NCI-H345 (cell line): ENCODE data around the gene SLC25A51.

Experiments
- DNase-seq: peaks from one replicate; lab custom pipeline; 2025; lab: John Stamatoyannopoulos, UW

Gene SLC25A51

DNA sequence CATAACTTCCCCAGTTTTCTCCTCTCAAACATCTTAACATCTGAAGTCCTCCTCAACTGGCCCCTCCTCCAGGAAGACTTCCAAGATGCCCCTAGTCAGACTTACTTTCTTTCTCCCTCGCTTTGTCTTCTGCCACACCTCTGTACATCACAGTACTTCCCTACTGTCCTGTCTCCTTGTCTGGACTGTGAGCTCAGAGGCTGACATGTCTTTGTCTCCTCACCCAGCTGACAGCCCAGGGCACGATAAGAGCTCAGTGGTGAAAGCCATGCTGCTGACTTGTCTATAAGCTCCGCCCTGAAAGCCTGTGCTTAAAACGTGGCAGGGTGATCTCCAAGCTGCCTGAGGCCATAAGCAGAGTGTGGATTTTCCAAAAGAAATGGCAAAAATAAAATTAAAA lies 33.0 kb upstream of the SLC25A51 start:
- no peak for DNase-seq

DNA sequence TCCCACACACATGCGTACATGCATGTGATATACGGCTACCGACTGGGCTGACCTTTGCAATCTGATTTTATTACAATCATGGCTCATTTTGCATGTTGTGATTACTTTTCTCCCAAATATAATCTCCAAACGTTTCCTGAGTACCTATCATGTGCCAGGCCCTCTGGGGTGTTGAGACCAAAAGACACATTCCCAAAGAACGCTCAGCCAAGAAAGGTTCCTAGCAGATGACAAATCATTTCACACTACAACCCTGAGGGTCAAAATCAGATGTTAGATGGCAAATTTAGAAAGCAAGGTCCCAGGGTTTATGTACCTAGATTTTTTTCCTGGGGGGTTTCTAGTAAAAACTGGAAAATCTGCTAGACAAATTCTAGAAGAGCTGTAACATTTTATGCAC lies 32.4 kb upstream of the SLC25A51 start:
- no peak for DNase-seq

DNA sequence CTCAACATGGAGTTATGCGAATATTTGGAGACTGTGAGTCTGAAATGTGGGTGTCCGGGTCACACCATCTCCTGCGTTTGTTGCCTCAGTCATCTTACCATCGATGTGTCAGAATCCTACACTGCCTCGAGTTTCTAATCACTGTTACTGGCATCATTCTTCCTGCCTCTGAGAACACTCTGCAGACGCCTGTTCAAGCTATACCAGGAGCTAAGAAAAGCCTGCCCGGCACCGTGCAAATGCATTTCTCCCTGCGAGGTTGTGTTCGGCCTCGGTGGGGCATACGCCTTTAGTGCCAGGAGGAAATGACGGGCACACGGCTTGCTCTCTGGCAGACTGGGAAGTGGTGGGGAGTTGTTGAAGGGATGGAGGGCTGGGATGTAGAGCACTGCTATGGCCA lies 31.2 kb upstream of the SLC25A51 start:
- no peak for DNase-seq

DNA sequence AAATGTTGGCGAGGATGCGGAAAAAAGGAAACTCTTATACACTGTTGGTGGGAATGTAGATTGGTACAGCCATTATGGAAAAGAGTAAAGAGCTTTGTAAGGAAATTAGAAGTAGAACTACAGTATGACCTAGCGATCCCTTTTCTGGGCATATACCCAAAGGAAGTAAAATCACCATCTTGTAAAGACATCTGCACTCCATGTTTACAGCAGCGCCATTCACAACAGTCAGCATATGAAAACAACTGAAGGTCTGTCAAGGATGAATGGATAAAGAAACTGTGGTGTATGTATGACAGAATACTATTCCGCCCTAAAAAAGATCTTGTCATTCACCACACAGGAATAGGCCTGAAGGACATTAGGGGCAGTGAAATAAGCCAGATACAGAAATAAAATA lies 27.7 kb upstream of the SLC25A51 start:
- DNase-seq: no peak

DNA sequence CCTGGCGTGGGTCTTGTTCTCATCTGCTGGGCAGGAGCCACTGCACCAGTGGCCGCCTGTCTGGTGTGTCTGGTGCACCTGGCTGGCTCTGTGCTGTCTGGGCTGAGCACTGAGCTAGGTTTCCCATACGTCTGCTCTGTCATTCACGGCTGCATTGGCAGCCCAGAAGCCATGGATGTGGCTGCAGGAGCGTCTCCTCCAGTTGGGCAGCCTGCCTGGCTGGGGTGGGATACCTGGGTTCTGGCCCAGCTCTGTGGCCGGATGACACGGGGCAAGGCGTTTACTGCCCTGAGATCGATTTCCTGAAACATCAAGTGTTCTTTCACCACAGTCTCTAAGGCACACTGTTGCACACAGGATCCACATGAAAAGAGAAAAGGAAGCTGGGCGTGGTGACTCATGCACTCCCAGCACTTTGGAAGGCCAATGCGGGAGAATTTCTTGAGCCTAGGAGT lies 25.5 kb upstream of the SLC25A51 start:
- no peak for DNase-seq

DNA sequence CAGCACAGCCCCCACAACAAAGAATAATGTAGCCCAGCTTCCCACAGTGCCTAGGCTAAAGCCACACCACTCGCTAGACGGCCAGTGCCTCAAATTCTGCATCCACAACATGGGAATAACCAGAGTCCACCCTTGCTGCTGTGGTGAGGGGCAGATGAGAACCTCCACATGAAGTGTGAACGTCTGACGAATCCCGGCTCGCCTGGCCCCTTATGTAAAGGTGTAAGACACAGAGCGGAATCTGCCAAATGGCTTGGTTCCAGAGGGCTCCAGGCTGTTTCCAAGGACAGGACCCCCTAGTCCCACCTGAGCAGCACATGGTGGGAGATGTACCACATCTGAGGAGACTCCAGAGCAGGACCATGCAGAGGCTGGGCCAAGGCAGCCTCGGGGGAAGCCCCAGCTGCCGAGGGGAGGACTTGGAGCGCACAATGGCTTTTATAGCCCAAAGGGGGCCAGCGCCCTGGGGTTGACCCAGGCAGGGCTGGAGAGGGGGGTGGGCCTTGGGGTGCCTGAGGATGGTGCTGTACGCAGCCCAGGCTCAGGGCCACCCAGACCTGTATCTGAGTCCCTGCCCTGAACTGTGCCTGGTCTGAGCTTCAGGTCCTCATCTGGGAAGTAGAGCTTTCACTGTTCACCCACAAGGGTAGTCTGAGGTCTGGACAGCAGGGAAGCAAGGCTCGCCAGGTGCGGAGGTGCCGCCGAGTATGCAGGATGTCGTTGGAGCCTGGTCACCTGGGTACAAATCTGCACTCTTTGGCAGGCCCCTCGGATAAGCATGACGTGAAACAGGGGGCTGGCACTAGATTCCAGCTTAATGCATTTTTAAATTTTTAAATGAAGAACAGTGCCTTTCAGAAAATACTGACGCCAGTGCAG lies 24.9 kb upstream of the SLC25A51 start:
- DNase-seq: no peak

DNA sequence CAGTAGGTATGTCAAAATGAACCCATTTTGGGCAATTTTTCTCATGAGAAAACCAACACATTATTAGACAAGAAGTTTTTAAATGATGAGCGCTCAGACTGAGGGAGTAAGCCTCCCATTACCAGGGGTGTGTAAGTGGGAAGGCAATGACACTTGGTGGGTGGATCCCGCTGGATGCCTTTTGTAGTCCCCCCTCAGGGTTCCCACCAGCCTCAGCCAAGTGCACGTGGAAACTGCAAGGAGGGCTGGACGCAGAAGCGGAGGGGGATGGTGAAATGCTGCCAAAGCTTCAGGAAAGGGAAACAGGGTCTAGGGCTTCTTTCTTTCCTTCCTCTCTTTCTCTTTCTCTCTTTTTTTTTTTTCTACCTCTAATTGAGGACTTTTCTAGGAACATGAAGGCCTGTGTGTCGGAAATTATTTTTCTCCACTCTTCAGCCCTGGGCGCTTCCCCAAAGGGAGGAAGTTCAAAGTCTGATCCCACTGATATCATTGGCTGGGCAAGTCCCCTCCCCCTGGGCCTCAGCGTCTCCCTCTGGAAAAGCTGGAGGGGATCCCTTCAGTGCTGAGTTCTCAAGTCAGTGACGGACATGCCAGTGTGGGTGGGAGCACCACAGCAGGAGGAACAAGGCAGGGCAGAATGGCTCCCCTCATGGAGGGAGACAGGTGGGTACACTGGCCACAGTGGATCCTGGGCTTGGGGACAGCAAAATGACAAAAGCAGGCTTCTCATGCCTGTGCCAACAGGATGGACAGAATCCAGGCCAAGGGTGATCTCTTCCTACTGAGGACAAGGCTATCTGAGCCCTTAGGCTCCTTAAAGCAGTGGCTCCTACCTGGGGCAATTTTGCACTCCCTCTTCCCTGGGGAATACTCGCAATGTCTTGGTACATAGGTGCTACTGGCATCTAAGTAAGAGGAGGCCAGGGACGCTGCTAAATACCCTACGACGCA lies 23.9 kb upstream of the SLC25A51 start:
- DNase-seq: no peak

DNA sequence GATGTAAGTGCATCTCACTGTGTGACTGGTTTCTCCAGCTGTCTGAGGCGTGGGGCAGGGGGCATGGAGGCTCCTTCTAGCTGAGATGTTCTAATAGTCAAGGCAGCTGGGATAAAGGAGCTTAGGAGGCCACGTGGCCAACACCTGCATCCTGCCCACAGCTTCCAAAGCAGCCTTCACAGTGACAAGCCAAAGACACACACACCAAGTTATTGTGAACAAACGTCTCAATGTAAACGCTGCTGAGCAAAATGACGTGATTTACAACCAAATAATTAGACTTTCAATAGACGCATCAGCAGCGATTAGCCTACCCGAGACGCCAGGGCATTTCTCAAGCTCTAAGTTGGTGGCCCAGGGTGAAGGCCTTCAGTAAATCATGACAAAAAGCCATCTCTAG lies 23.2 kb upstream of the SLC25A51 start:
- no peak for DNase-seq

DNA sequence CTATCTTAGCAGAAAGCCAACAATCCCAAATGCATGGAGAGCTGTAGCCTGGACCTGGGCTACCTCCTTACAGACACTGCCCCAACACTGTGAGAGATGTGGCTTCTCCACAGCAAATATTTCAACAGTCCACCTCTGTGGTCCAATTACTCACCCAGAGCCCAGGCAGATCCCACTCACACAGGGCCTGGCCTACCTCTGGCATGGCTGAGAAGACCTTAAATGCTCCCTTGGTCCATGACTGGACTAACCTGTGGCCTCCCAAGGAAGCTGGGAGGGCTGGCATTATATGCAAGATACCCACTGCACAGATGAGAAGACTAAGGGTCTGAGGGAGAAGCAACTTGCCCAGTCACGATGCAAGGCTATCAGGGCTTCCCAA lies 22.8 kb upstream of the SLC25A51 start:
- DNase-seq: no peak

DNA sequence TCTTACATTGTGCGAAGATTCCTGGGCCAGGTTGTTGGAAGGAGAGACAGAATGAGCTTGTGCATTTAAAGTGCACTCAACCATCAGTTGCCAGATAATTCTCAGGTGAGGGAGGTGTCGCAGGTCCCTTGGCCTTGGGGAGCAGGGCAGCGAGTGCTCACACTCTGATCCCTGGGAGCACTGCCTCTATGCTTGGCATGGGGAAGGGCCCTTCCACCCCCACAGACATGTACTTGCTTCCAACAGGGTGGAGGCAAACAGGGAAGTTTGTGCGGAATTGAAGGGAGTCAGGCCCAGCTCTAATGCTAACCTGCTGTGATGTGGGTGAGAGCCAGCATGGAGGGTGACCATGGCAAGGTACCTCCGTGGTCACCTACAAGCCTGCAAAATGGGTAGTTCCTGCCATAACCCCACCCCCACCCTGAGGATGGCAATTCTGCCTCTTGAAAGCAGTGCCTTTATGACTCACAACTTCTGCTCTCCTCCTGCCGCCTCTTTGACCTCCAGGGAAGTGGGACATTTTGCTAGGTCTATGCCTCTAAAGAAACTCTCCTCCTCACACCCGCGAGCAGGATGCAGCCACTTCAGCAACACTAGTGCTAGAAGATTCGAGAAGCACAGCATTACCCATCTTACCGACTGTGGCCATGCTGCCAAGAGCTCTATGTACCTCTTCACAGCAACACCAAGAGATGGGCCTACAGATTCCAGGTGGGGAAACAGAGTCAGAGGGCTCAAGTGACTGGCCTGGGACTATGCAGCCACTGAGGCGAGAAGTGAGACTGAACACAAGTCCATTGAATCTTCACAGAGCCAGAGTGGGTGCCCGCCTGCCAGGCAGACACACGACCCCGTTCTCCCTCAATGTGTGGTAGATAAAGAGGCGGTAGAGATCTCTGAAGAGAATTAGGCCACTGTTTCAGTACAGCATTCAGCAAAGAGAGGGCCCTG lies 22.1 kb upstream of the SLC25A51 start:
- DNase-seq: no peak

DNA sequence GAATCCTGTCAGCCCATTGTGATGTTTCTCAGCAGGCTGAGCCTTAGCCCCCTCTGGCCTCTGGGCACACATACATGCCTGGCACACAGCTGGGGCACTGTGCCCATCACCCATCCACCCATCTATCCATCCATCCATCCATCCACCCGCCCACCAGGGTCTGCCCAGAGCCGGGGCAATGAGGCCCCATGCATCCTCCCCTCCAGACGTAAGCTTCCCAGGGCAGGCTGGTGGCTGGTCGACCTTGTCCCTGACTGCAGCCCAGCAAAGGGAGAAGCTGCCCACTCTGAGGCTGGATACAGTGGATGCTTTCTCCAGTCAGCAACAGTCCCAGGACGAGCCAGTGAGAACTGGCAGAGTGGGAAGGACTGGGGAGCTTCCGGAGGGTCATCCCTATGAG lies 21.1 kb upstream of the SLC25A51 start:
- DNase-seq: no peak

DNA sequence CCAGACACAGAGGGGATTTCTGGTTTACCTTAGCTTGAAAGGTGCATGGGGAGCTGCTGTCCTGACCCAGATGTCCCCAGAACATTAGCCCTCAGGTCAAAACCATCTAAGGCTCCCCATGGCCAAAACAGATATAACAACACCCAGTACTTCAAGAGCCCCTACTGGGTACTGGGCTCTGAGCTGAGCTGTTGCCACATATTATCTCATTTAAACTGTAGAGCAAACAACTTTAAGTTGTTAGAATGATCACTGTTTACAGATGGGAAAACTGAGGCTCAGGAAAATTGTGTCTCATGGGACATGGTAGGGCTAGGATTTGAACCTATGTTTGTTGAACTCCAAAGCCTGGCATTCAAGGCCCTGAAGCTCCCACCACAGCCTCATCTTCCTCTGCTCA lies 20.6 kb upstream of the SLC25A51 start:
- no peak for DNase-seq

DNA sequence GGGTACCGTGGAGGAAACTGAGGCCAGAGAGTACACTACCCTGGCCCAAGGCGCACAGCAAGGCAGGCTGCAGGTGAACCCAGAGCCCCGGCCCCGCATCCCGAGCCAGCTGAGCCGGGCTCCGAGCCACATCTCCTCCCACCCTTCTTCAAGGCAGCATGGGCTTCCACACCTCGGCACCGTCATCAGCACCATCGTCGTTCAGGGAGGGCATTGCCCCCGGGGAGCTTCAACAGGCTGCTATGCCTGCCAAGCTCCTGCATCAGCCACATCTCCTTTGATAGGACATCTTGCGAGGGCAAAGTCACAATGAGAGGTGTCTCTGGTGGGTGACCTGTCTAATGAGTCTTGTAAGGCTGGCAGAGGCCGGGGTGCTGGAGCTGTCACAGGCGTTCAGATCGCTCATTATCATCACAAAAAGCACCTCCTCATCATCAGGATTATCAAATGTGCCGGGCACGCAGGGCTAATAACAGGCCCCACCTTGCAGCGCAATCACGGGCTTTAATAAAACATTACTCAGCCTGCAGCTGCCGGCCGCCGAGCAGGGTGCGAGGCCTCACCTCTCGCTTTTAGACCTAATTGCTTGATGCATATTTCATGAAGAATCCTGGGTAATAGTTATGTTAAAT lies 20.0 kb upstream of the SLC25A51 start:
- no peak for DNase-seq

DNA sequence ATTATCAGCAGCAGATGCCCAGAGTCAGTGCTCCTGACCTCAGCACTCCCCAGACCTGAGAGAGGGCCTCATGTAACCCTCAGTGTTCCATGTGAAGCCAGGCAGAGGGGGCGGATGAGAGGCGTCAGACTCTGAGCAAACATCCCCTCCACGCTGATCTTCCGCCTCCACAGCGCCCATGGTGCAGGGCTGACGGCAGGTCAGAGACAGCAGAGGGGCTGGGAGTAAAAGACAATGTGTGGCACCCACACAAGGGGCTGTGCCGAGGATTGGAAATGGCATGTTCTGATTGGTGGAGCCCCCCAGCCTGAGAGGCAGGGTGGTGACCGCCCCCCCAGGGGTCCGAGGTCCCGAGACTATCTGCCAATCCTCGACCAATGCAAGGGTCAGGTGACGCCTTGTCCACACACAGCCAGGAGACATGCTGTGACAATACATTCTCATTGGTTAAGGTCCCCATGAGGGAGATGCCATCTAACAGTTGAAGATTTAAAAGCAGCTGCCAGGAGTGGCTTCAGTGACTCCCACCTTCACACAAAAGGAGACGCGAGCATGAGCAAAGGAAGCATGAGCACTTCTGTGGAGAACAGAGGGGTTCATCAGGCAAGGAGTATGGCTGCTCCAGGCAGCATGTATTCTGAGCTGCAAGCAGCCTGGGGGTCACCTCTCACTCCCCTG lies 19.3 kb upstream of the SLC25A51 start:
- DNase-seq: no peak

DNA sequence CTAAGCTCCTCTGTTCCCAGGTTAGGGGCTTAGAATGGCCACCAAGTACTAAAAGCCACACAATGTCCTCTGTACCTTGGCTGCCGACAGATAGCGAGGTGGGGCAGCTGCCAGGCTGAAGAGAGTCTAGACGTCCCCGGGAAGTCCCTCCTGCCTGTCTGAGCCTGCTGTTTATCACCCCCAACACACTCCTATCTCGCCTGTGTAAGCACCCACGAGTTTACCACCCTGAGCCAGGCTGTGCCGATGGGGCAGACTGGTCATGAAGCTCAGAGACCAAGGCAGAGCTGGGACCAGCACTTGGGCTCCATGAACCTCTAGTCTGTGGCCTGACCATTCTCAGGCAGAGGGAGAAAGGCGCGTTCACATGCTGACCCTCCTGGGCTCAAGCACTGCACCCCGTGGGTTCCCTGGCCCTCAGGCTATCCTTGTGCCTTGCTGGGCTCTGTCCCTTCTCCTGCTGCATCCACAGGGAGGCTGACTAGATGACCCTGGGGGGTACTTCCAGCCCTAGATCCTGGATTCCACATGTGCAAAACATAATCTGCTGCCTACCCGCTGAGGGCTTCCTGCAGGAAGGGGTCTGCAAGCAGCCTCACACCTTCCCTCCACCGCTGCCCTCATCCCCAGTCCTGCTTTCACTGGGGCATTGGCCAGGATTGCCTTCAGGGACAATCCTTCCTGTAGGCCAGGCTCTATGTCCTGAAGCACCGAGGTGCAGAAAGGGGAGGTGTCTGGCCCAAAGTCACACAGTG lies 18.6 kb upstream of the SLC25A51 start:
- no peak for DNase-seq

DNA sequence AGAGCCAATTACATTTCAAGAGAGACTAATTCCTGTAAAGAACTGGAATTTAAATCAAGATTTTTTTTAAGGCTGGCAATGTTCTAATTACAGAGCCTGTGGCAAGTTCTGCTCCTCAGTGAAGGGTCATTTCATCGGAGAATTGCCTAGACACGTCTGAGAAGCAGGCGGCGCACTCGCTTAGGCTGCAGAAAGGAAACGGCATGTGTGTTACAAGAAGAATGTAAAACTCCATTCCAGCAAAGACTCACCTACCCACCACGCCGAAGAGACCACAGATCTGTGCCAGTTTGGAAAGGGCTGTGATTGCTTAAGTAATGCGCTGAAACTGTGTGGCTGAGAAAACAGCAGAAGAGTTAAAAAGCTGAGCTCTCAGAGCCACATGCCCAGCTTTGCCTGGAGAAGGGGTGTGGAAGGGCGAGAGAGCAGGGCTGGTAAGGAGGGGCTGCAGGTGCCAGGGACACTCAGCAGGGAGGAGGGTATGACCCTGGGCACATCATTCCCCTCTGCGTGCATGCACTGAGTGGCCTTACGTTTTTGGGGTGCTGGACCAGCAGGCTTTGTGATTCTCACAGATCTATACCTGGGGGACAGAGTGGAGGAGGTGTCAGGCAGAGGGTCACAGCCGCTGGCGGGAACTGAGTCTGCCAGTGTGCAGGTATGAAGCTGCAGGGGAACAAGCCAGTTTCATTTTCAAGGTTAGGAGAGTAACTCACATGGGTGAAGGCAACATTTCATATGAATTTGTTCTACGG lies 17.8 kb upstream of the SLC25A51 start:
- no peak for DNase-seq

DNA sequence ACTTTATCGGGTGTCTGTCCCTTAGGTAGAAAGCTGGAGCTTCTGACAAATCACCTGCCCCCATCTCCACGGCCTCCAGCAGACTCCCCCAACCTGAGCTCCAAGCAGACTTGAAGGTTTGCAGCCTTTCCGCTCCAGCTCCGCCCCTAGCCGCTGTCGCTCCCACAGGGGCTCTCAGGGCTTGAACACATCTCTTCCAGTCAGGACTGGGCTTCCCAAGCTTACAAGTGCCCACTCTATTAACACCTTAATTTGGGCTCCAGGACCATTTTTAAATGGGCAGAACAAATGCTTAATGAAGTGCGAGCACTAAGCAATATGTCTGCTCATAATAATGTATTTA lies 17.2 kb upstream of the SLC25A51 start:
- DNase-seq: no peak

DNA sequence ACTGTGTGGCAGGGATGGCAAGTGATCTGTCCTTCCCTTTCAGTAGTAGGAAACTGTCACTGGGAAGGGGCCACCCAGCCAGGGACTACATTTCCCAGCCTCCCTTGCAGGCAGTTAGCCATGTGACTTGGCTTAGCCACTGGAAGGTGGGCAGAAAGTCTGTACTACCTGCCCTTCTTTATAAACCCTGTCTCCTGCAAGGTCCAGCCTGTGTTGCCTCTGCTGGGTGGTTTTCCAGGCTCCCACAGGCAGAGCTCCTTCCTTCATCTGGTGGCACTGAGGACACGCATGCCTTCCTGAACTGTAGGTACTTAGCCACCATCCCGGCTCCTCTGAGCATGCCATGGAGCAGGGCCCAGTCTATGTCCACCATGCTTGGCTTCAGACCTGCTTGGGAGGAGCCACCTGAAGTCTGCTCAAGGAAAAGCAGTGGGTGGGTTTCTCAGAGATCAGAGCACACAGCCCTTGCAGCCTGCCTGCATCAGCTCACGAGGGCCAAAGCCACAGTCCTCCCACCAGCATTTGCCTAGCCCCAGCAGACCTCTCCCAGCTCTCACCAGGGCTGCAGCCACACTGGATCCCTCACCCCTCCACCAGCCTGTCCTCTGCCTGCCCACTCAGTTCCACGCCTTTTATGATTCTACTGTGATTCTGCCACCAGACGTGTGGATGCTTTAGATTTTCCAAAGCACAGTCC lies 16.7 kb upstream of the SLC25A51 start:
- DNase-seq: no peak

DNA sequence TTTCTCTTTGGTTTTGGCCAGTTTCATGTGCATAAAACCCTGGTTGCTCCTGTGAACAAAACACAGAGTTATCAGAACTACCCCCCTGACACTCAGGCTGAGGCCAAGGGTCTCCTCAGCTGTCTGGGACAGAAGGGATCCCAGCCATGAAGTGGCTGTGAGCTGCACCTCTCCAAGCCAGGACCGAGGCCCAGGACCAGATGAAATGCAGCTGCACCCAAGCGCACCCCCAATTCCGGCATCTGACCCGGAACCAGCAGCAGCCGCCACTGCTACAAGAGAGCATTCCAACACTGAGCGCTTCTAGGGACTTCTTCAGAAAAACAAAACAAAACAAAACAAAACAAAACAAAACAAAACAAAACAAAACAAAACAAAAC lies 16.0 kb upstream of the SLC25A51 start:
- no peak for DNase-seq
